H9 (cell line): ENCODE measurements around the gene SLC9A9. TPM values are rescaled to one million over a fixed set of nuclear protein-coding genes. Genes with fewer than 3 reads are reported as not detected.

Experiments
- DNase-seq: peaks from one replicate; pipeline ENCODE4 v3.0.0-alpha.2; 2017
- H2AFZ ChIP-seq: one replicate; pipeline ENCODE4 v1.6.1; 2013; ENCODE audit warnings: mild to moderate bottlenecking, low read length, control low read depth, moderate library complexity
- H2AK5ac ChIP-seq: 2 replicates; pipeline ENCODE4 v1.6.1; 2013; ENCODE audit warnings: low read length, control low read depth, mixed read lengths; ENCODE audit not compliant: insufficient read length
- H2BK120ac ChIP-seq: one replicate; pipeline ENCODE4 v1.6.1; 2013; ENCODE audit warnings: low read depth, mild to moderate bottlenecking, low read length, control low read depth, inconsistent platforms; ENCODE audit not compliant: poor library complexity, severe bottlenecking
- H2BK12ac ChIP-seq: 2 replicates; pipeline ENCODE4 v1.6.1; 2013; ENCODE audit warnings: low read length, control low read depth, mixed read lengths, low read depth; ENCODE audit not compliant: insufficient read length
- H2BK15ac ChIP-seq: 2 replicates; pipeline ENCODE4 v1.6.1; 2013; ENCODE audit warnings: low read depth, low read length, control low read depth
- H2BK20ac ChIP-seq: one replicate; pipeline ENCODE4 v1.6.1; 2013; ENCODE audit warnings: low read depth, mild to moderate bottlenecking, low read length, control low read depth, inconsistent platforms; ENCODE audit not compliant: poor library complexity, severe bottlenecking
- H2BK5ac ChIP-seq: 2 replicates; pipeline ENCODE4 v1.6.1; 2013; ENCODE audit warnings: low read length, control low read depth, mixed read lengths; ENCODE audit not compliant: insufficient read length
- H3K14ac ChIP-seq: 2 replicates; pipeline ENCODE4 v1.6.1; 2013; ENCODE audit warnings: low read length, control low read depth; ENCODE audit not compliant: insufficient read depth
- H3K18ac ChIP-seq: 2 replicates; pipeline ENCODE4 v1.6.1; 2013; ENCODE audit warnings: low read depth, mild to moderate bottlenecking, mixed read lengths, low read length, control low read depth; ENCODE audit not compliant: insufficient read length
- H3K23ac ChIP-seq: 2 replicates; pipeline ENCODE4 v1.6.1; 2013; ENCODE audit warnings: low read length, control low read depth, mixed read lengths, low read depth; ENCODE audit not compliant: insufficient read length
- H3K23me2 ChIP-seq: 2 replicates; pipeline ENCODE4 v1.6.1; 2013; ENCODE audit warnings: low read depth, mild to moderate bottlenecking, mixed read lengths, low read length, control low read depth; ENCODE audit not compliant: insufficient read length, poor library complexity, severe bottlenecking
- H3K27ac ChIP-seq: 2 replicates; pipeline ENCODE4 v1.5.1; 2013; ENCODE audit warnings: low read length, control low read depth, mixed read lengths, low read depth; ENCODE audit not compliant: insufficient read length
- H3K27me3 ChIP-seq: 2 replicates; pipeline ENCODE4 v1.6.1; 2013; ENCODE audit warnings: low read length, control low read depth, inconsistent platforms; ENCODE audit not compliant: insufficient read depth
- H3K4ac ChIP-seq: 2 replicates; pipeline ENCODE4 v1.6.1; 2013; ENCODE audit warnings: low read depth, mild to moderate bottlenecking, control low read depth, inconsistent platforms, low read length, moderate library complexity
- H3K4me1 ChIP-seq: 2 replicates; pipeline ENCODE4 v1.6.1; 2013; ENCODE audit warnings: low read length, control low read depth, inconsistent platforms; ENCODE audit not compliant: insufficient read depth
- H3K4me2 ChIP-seq: 2 replicates; pipeline ENCODE4 v1.6.1; 2013; ENCODE audit warnings: low read length, control low read depth, mixed read lengths; ENCODE audit not compliant: insufficient read length, insufficient read depth
- H3K56ac ChIP-seq: 2 replicates; pipeline ENCODE4 v1.6.1; 2013; ENCODE audit warnings: low read depth, mild to moderate bottlenecking, mixed read lengths, low read length, control low read depth; ENCODE audit not compliant: insufficient read length
- H3K79me1 ChIP-seq: 2 replicates; pipeline ENCODE4 v1.6.1; 2013; ENCODE audit warnings: low read depth, mild to moderate bottlenecking, moderate library complexity, low read length, control low read depth, inconsistent platforms; ENCODE audit not compliant: insufficient read depth, poor library complexity, severe bottlenecking
- H3K79me2 ChIP-seq: 2 replicates; pipeline ENCODE4 v1.6.1; 2013; ENCODE audit warnings: low read length, control low read depth, inconsistent platforms; ENCODE audit not compliant: insufficient read depth
- H3K9ac ChIP-seq: 2 replicates; pipeline ENCODE4 v1.6.1; 2013; ENCODE audit warnings: low read length, control low read depth, mixed read lengths; ENCODE audit not compliant: insufficient read length; ENCODE audit errors: extremely low read depth
- H3K9me3 ChIP-seq: one replicate; pipeline ENCODE4 v1.6.1; 2013; ENCODE audit warnings: low read depth, low read length, inconsistent platforms; ENCODE audit not compliant: control insufficient read depth
- H3T11ph ChIP-seq: one replicate; pipeline ENCODE4 v1.6.1; 2013; ENCODE audit warnings: mild to moderate bottlenecking, low read length, control low read depth, inconsistent platforms
- H4K20me1 ChIP-seq: one replicate; pipeline ENCODE4 v1.6.1; 2013; ENCODE audit not compliant: control insufficient read depth, insufficient read length, insufficient read depth
- H4K5ac ChIP-seq: 2 replicates; pipeline ENCODE4 v1.6.1; 2013; ENCODE audit warnings: low read depth, mild to moderate bottlenecking, mixed read lengths, low read length, control low read depth; ENCODE audit not compliant: insufficient read length
- H4K8ac ChIP-seq: replicated peaks from 2 replicates; pipeline ENCODE4 v1.6.1; 2013; ENCODE audit warnings: low read length, control low read depth, mixed read lengths, low read depth; ENCODE audit not compliant: insufficient read length
- H4K91ac ChIP-seq: 2 replicates; pipeline ENCODE4 v1.6.1; 2013; ENCODE audit warnings: low read depth, mild to moderate bottlenecking, moderate library complexity, mixed read lengths, low read length, control low read depth; ENCODE audit not compliant: insufficient read length
- H3K27ac Mint-ChIP-seq, 3 experiments: 2 replicates in 2 of 3; 3 replicates in 1 of 3; pipeline ENCODE4 v1.8.0; 2020 to 2021; ENCODE audit warnings: mixed read lengths in 3 of 3, mild to moderate bottlenecking in 1 of 3, moderate library complexity in 1 of 3
- H3K27me3 Mint-ChIP-seq: 2 replicates; pipeline ENCODE4 v1.8.0; 2021; ENCODE audit warnings: low read depth, mild to moderate bottlenecking, moderate library complexity, mixed read lengths
- H3K36me3 Mint-ChIP-seq, 3 experiments: 2 replicates in 2 of 3; 3 replicates in 1 of 3; pipeline ENCODE4 v1.8.0; 2020 to 2021; ENCODE audit warnings: low read depth in 3 of 3, mixed read lengths in 3 of 3; ENCODE audit not compliant: insufficient read depth in 1 of 3
- H3K4me1 Mint-ChIP-seq, 2 experiments: 2 replicates each; pipeline ENCODE4 v1.8.0; 2020; ENCODE audit warnings: mixed read lengths in 2 of 2
- H3K4me3 Mint-ChIP-seq, 2 experiments: 2 replicates in 1 of 2; 3 replicates in 1 of 2; pipeline ENCODE4 v1.8.0; 2020 to 2021; ENCODE audit warnings: mild to moderate bottlenecking in 2 of 2, mixed read lengths in 2 of 2, moderate library complexity in 1 of 2
- H3K9me3 Mint-ChIP-seq, 2 experiments: 2 replicates in 1 of 2; 3 replicates in 1 of 2; pipeline ENCODE4 v1.8.0; 2020; ENCODE audit warnings: mild to moderate bottlenecking in 2 of 2, mixed read lengths in 2 of 2, moderate library complexity in 1 of 2
- CTCF ChIP-seq: fragments of 200-600 bp; sonication (generic); conservative IDR thresholded peaks from 3 replicates; pipeline ENCODE4 v1.8.0; 2021; ENCODE audit warnings: antibody characterized with exemption, mild to moderate bottlenecking
- WGBS: extraction: QIAGEN DNeasy Blood & Tissue Kit; methylation state at CpG from one replicate; pipeline ENCODE4 v1.1.7; 2013; ENCODE audit warnings: missing lambda C conversion rate, low lambda C conversion rate, mixed read lengths; ENCODE audit not compliant: insufficient read length; ENCODE audit errors: extremely low coverage; 5-methylcytosine and 5-hydroxymethylcytosine counted together
- total RNA-seq: library from RNA; stranded (reverse); gene quantifications from 2 replicates; pipeline ENCODE4 v1.2.1, GENCODE V29; 2021

Gene SLC9A9
- total RNA-seq, 1 experiment from 2014 or later, result 0.35 TPM

GRCh38 chr3:143653493-143653892, 194.8 kb downstream of the SLC9A9 start:
- Mint-ChIP-seq H3K4me1 (peaks cover 15 to 20% of the 10 kb centered on the region in 2 experiments), H3K4me3 (no peak overlapping the region), H3K27me3 (no peaks in the 10 kb centered on the region), H3K36me3 (no peaks in the 10 kb centered on the region), H3K27ac (no peak overlapping the region), H3K9me3 (no peaks in the 10 kb centered on the region)
- Histone ChIP-seq H3K27ac (no peak overlapping the region), H3K4me1 (peaks cover 4% of the 10 kb centered on the region; the same call in 1 of the 2 replicates), H3K79me2 (no peaks in the 10 kb centered on the region), H3T11ph (no peak overlapping the region), H2BK20ac (no peak overlapping the region), H2BK5ac (no peak overlapping the region), H3K9me3 (no peaks in the 10 kb centered on the region), H2BK120ac (no peak overlapping the region), H3K4me2 (no peak overlapping the region), H3K14ac (no peak overlapping the region), H3K27me3 (no peaks in the 10 kb centered on the region), H4K5ac (no peak overlapping the region), H3K23ac (no peak overlapping the region), H3K18ac (no peak overlapping the region), H3K79me1 (no peaks in the 10 kb centered on the region), H4K91ac (no peak overlapping the region), H3K23me2 (no peaks in the 10 kb centered on the region), H3K4ac (no peak overlapping the region), H4K8ac (no peak overlapping the region), H3K9ac (no peak overlapping the region), H2BK12ac (no peak overlapping the region), H3K56ac (no peak overlapping the region), H2AK5ac (no peak overlapping the region), H4K20me1 (no peaks in the 10 kb centered on the region), H2AFZ (no peak overlapping the region), H2BK15ac (no peak overlapping the region)
- no CpG with 5 or more reads among the region's 2 CpGs for WGBS
- no peak for TF ChIP-seq CTCF
- no peak for DNase-seq
